ENCODE data around the gene P4HTM. TPM values are rescaled to one million over a fixed set of nuclear protein-coding genes. Genes with fewer than 3 reads are reported as not detected.

P4HTM gene, protein sequence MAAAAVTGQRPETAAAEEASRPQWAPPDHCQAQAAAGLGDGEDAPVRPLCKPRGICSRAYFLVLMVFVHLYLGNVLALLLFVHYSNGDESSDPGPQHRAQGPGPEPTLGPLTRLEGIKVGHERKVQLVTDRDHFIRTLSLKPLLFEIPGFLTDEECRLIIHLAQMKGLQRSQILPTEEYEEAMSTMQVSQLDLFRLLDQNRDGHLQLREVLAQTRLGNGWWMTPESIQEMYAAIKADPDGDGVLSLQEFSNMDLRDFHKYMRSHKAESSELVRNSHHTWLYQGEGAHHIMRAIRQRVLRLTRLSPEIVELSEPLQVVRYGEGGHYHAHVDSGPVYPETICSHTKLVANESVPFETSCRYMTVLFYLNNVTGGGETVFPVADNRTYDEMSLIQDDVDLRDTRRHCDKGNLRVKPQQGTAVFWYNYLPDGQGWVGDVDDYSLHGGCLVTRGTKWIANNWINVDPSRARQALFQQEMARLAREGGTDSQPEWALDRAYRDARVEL
- 48.5 and 56.4 TPM in 2 replicates for total RNA-seq
- total RNA-seq (2013) = 28.9 TPM
- 58.3 and 70.6 TPM in 2 replicates for polyA plus RNA-seq
- 33.9 and 35.9 TPM in 2 replicates for polyA minus RNA-seq

DNA sequence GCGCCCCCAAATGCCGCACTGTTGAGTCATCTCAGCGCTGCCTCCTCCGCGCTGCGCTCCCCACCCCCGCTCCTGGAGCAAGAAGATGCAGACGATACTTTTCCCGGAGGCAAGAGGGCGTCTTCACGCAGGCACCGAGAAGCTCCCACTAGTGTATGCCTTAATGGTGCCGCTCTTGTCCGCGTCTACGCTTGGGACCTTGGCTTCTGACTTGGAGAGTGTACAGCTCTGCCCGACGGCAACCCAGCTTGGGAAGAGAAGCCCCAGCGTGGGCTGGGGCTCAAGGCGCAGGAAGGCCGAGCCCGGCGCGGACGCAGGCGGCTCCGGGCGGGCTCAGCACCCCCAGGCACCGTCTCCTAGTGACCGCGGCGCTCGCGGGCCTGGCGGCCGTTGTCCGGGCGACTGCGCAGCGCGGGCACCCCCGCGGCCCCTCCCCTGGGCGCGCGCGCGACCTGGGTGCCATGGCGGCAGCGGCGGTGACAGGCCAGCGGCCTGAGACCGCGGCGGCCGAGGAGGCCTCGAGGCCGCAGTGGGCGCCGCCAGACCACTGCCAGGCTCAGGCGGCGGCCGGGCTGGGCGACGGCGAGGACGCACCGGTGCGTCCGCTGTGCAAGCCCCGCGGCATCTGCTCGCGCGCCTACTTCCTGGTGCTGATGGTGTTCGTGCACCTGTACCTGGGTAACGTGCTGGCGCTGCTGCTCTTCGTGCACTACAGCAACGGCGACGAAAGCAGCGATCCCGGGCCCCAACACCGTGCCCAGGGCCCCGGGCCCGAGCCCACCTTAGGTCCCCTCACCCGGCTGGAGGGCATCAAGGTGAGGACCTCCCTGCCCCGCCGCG is at the start of gene P4HTM:
Gene P4HTM (plus strand): TSS at position 446 of the 840 bp plus-strand sequence. CDS start 16 bp downstream, at position 462.
- Histone ChIP-seq H3K4me3 (ENCODE audit: control extremely low read depth in 1 of 5, extremely low read depth in 1 of 5, insufficient read depth in 1 of 5, low read depth in 2 of 5, low read length in 4 of 5) (peak within 1 kb of the TSS; percentile 65 to 86 (median 74)), H3K9ac (ENCODE audit: low read length) (peak within 1 kb of the TSS; percentile 91), H3K4me2 (replicated peaks; ENCODE audit: low read depth, low read length, poor library complexity, severe bottlenecking) (peak within 1 kb of the TSS; percentile 97), H3K4me1 (ENCODE audit: control insufficient read depth in 2 of 2, insufficient read depth in 2 of 2, low read length in 2 of 2) (peaks cover 18 to 21% of the 10 kb centered on the region in 2 donors), H3K79me2 (ENCODE audit: control insufficient read depth, insufficient read depth, low read length) (peaks cover 11% of the 10 kb centered on the region), H3K27ac (ENCODE audit: low read length in 2 of 2) (peak within 1 kb of the TSS; percentile 24 to 66), H3K36me3 (replicated peaks in 1 of 2; ENCODE audit: control extremely low read depth in 1 of 2, control insufficient read depth in 1 of 2, extremely low read depth in 1 of 2, insufficient read depth in 2 of 2, low read length in 1 of 2) (peaks cover 0 to 6% of the 10 kb centered on the region in 2 experiments), H3K9me3 (ENCODE audit: control extremely low read depth in 1 of 3, control insufficient read depth in 2 of 3, insufficient read depth in 1 of 3, low read length in 2 of 3) (no peaks in the 10 kb centered on the region), H2AFZ (ENCODE audit: insufficient read depth, low read depth, low read length, poor library complexity, severe bottlenecking) (peak within 1 kb of the TSS; percentile 91), H3K27me3 (replicated peaks in 1 of 4; ENCODE audit: control extremely low read depth in 1 of 4, control insufficient read depth in 3 of 4, insufficient read depth in 4 of 4, low read length in 3 of 4) (no peaks in the 10 kb centered on the region), H4K20me1 (ENCODE audit: control insufficient read depth, insufficient read depth, low read length, poor library complexity, severe bottlenecking) (no peaks in the 10 kb centered on the region)
- POLR2A ChIA-PET = interaction anchor here (1.1 to 2.2 kb wide), 5 partner anchors 17 to 32 kb away, joined by 3 to 13 read pairs (median 7); partner anchors contain the start of genes NDUFAF3 and WDR6
- under 1% methylated on average over 91 of the region's 91 CpGs for WGBS (ENCODE audit: insufficient coverage)
- H3K27ac Mint-ChIP-seq = peak within 1 kb of the TSS; percentile 95
- intact Hi-C loops (cut with micrococcal nuclease) = loop anchor here (1.0 kb wide), 2 partner anchors 17 to 104 kb away; partner anchors contain the start of genes QRICH1 and WDR6
- H3K9me3 Mint-ChIP-seq (ENCODE audit: insufficient read depth) = no peaks in the 10 kb centered on the region
- H3K4me3 Mint-ChIP-seq = peak within 1 kb of the TSS; percentile 96
- DNase-seq = peak; percentile 74
- no peaks in the 10 kb centered on the region for H3K27me3 Mint-ChIP-seq
- TF ChIP-seq, protein P1, sequence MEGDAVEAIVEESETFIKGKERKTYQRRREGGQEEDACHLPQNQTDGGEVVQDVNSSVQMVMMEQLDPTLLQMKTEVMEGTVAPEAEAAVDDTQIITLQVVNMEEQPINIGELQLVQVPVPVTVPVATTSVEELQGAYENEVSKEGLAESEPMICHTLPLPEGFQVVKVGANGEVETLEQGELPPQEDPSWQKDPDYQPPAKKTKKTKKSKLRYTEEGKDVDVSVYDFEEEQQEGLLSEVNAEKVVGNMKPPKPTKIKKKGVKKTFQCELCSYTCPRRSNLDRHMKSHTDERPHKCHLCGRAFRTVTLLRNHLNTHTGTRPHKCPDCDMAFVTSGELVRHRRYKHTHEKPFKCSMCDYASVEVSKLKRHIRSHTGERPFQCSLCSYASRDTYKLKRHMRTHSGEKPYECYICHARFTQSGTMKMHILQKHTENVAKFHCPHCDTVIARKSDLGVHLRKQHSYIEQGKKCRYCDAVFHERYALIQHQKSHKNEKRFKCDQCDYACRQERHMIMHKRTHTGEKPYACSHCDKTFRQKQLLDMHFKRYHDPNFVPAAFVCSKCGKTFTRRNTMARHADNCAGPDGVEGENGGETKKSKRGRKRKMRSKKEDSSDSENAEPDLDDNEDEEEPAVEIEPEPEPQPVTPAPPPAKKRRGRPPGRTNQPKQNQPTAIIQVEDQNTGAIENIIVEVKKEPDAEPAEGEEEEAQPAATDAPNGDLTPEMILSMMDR (IDR thresholded peaks at IDR 0.05) = no peak
- TF ChIP-seq EZH2 (IDR thresholded peaks at IDR 0.05; ENCODE audit: borderline replicate concordance, insufficient read depth, low read depth, low read length, poor library complexity, severe bottlenecking) = no peak
- CTCF ChIA-PET = interaction anchor here (0.8 to 6.4 kb wide), 12 partner anchors 16 to 459 kb away, joined by 3 to 73 read pairs (median 31); partner anchors contain the start of genes IMPDH2, NDUFAF3, QRICH1 and WDR6
- peaks cover 28% of the 10 kb centered on the region for H3K4me1 Mint-ChIP-seq
- ATAC-seq (ENCODE audit: low read depth) = peak; percentile 66

Data from B cell (primary cell).